CD8-positive, alpha-beta memory T cell (primary cell): Measurements from ENCODE around the gene F10. TPM values are rescaled to one million over a fixed set of nuclear protein-coding genes. Genes with fewer than 3 reads are reported as not detected.
A peak's percentile ranks its signal among the peaks of the same experiment; 100 is the strongest.

Experiments
- CTCF ChIA-PET: fragments of 350-600 bp; sonication (Branson Sonifier 250); formaldehyde crosslinking; loops from one replicate; lab custom pipeline; 2021; ENCODE audit warnings: antibody characterized with exemption; lab: Charles Lee
- POLR2A ChIA-PET: fragments of 350-600 bp; sonication (Branson Sonifier 250); formaldehyde crosslinking; loops from one replicate; lab custom pipeline; 2021; ENCODE audit warnings: antibody characterized with exemption; lab: Charles Lee
- DNase-seq, 5 donors: peaks; one replicate each; pipeline versions ENCODE4 v3.0.0 to v3.0.0-alpha.2; 2020 to 2022; ENCODE audit warnings: mixed read lengths in 1 of 5
- H3K27ac ChIP-seq: one replicate; pipeline ENCODE4 v1.7.0; 2013; ENCODE audit warnings: low read depth, mild to moderate bottlenecking, low read length, moderate library complexity
- H3K27me3 ChIP-seq: 2 replicates; pipeline ENCODE4 v1.7.0; 2013; ENCODE audit warnings: low read length, mild to moderate bottlenecking; ENCODE audit not compliant: insufficient read depth, poor library complexity, severe bottlenecking
- H3K36me3 ChIP-seq: 2 replicates; pipeline ENCODE4 v1.7.0; 2013; ENCODE audit warnings: mild to moderate bottlenecking, low read length, moderate library complexity; ENCODE audit not compliant: insufficient read depth
- H3K4me1 ChIP-seq: 2 replicates; pipeline ENCODE4 v1.7.0; 2013; ENCODE audit warnings: mild to moderate bottlenecking, low read length, moderate library complexity; ENCODE audit not compliant: insufficient read depth
- H3K4me3 ChIP-seq: 2 replicates; pipeline ENCODE4 v1.7.0; 2013; ENCODE audit warnings: mild to moderate bottlenecking, low read length
- H3K9me3 ChIP-seq: 2 replicates; pipeline ENCODE4 v1.7.0; 2013; ENCODE audit warnings: mild to moderate bottlenecking, low read length
- H3K27ac Mint-ChIP-seq, 8 donors: one replicate each; pipeline ENCODE4 v1.8.0; 2020 to 2021; ENCODE audit warnings: mixed read lengths in 8 of 8, mild to moderate bottlenecking in 6 of 8, inconsistent platforms in 3 of 8, moderate library complexity in 3 of 8
- H3K27me3 Mint-ChIP-seq, 2 donors: one replicate each; pipeline ENCODE4 v1.8.0; 2020 to 2021; ENCODE audit warnings: mixed read lengths in 2 of 2, mild to moderate bottlenecking in 1 of 2, moderate library complexity in 1 of 2
- H3K36me3 Mint-ChIP-seq, 3 donors: one replicate each; pipeline ENCODE4 v1.8.0; 2020 to 2021; ENCODE audit warnings: mixed read lengths in 3 of 3, inconsistent platforms in 1 of 3, mild to moderate bottlenecking in 1 of 3
- H3K4me1 Mint-ChIP-seq, 3 donors: one replicate each; pipeline ENCODE4 v1.8.0; 2020 to 2021; ENCODE audit warnings: mixed read lengths in 3 of 3, inconsistent platforms in 1 of 3, mild to moderate bottlenecking in 1 of 3
- H3K4me3 Mint-ChIP-seq, 7 donors: one replicate each; pipeline ENCODE4 v1.8.0; 2020 to 2021; ENCODE audit warnings: mixed read lengths in 7 of 7, mild to moderate bottlenecking in 6 of 7, moderate library complexity in 4 of 7, inconsistent platforms in 2 of 7
- H3K9me3 Mint-ChIP-seq, 5 donors: one replicate each; pipeline ENCODE4 v1.8.0; 2020 to 2022; ENCODE audit warnings: mixed read lengths in 5 of 5, mild to moderate bottlenecking in 3 of 5, moderate library complexity in 2 of 5, inconsistent platforms in 1 of 5
- polyA plus RNA-seq: library from polyadenylated mRNA; unstranded; fragments of 300-500 nt; fragmentation: Illumina TruSeq; gene quantifications from one replicate; pipeline ENCODE4 v1.2.3, GENCODE V29; 2021
- total RNA-seq, 2 experiments: library from RNA; stranded (reverse); gene quantifications; one replicate each; pipeline ENCODE4 v1.2.3, GENCODE V29; 2021

F10 gene
- total and polyA plus RNA-seq, 3 experiments from 2014 or later, result not detected

- peak in 1 of 5 donors; percentile 22 for DNase-seq
- Mint-ChIP-seq H3K4me1 (no peaks in the 10 kb centered on the region), H3K4me3 (no peak overlapping the region), H3K36me3 (peaks cover 0 to 25% (median 4%) of the 10 kb centered on the region in 3 donors), H3K27ac (no peak overlapping the region), H3K9me3 (no peaks in the 10 kb centered on the region), H3K27me3 (no peaks in the 10 kb centered on the region)
- Histone ChIP-seq H3K4me3 (no peak overlapping the region), H3K9me3 (no peaks in the 10 kb centered on the region), H3K27me3 (no peaks in the 10 kb centered on the region), H3K27ac (no peak overlapping the region), H3K4me1 (no peaks in the 10 kb centered on the region), H3K36me3 (no peaks in the 10 kb centered on the region)
- POLR2A ChIA-PET, result no interaction called here
- CTCF ChIA-PET, result interaction anchor here (0.7 kb wide), 1 partner anchor 55 kb away, joined by 3 read pairs; no protein-coding TSS in a partner anchor
Measured at GRCh38 chr13:113088691-113089020, 33.9 kb upstream of the F10 start.

GRCh38 chr13:113089693-113090414, 32.7 kb upstream of the F10 start:
- Histone ChIP-seq H3K36me3 (no peaks in the 10 kb centered on the region), H3K27ac (no peak overlapping the region), H3K4me3 (no peak overlapping the region), H3K9me3 (no peaks in the 10 kb centered on the region), H3K4me1 (no peaks in the 10 kb centered on the region), H3K27me3 (no peaks in the 10 kb centered on the region)
- Mint-ChIP-seq H3K27ac (no peak overlapping the region), H3K4me1 (no peaks in the 10 kb centered on the region), H3K4me3 (no peak overlapping the region), H3K9me3 (no peaks in the 10 kb centered on the region), H3K27me3 (no peaks in the 10 kb centered on the region), H3K36me3 (peaks cover 0 to 25% (median 4%) of the 10 kb centered on the region in 3 donors)
- POLR2A ChIA-PET, result no interaction called here
- DNase-seq, result peak in 1 of 5 donors; percentile 40
- CTCF ChIA-PET, result no interaction called here

GRCh38 chr13:113090415-113090770, 32.2 kb upstream of the F10 start:
- no peak overlapping the region for H3K27ac Mint-ChIP-seq
- no peaks in the 10 kb centered on the region for H3K9me3 Mint-ChIP-seq
- H3K4me3 ChIP-seq, result no peak overlapping the region
- no peaks in the 10 kb centered on the region for H3K4me1 Mint-ChIP-seq
- CTCF ChIA-PET, result no interaction called here
- H3K27me3 ChIP-seq, result no peaks in the 10 kb centered on the region
- no peak overlapping the region for H3K27ac ChIP-seq
- peaks cover 0 to 25% (median 4%) of the 10 kb centered on the region in 3 donors for H3K36me3 Mint-ChIP-seq
- POLR2A ChIA-PET, result no interaction called here
- no peaks in the 10 kb centered on the region for H3K27me3 Mint-ChIP-seq
- no peak overlapping the region for H3K4me3 Mint-ChIP-seq
- no peaks in the 10 kb centered on the region for H3K9me3 ChIP-seq
- H3K36me3 ChIP-seq, result no peaks in the 10 kb centered on the region
- DNase-seq, result no peak
- H3K4me1 ChIP-seq, result no peaks in the 10 kb centered on the region

GRCh38 chr13:113090806-113091205, 31.8 kb upstream of the F10 start:
- Mint-ChIP-seq H3K27me3 (no peaks in the 10 kb centered on the region), H3K36me3 (peaks cover 0 to 25% (median 4%) of the 10 kb centered on the region in 3 donors), H3K9me3 (no peaks in the 10 kb centered on the region), H3K4me1 (no peaks in the 10 kb centered on the region), H3K4me3 (no peak overlapping the region), H3K27ac (no peak overlapping the region)
- Histone ChIP-seq H3K4me3 (no peak overlapping the region), H3K36me3 (no peaks in the 10 kb centered on the region), H3K27me3 (no peaks in the 10 kb centered on the region), H3K4me1 (no peaks in the 10 kb centered on the region), H3K9me3 (no peaks in the 10 kb centered on the region), H3K27ac (no peak overlapping the region)
- ChIA-PET CTCF (no interaction called here), POLR2A (no interaction called here)
- peak in 1 of 5 donors; percentile 1 for DNase-seq

- H3K9me3 Mint-ChIP-seq, result no peaks in the 10 kb centered on the region
- ChIA-PET CTCF (no interaction called here), POLR2A (no interaction called here)
- H3K36me3 Mint-ChIP-seq, result peaks cover 0 to 25% (median 4%) of the 10 kb centered on the region in 3 donors
- no peaks in the 10 kb centered on the region for H3K4me1 Mint-ChIP-seq
- peak overlapping the region in 1 of 8 donors; percentile 32 for H3K27ac Mint-ChIP-seq
- no peak overlapping the region for H3K4me3 Mint-ChIP-seq
- Histone ChIP-seq H3K36me3 (no peaks in the 10 kb centered on the region), H3K27ac (no peak overlapping the region), H3K27me3 (no peaks in the 10 kb centered on the region), H3K9me3 (no peaks in the 10 kb centered on the region), H3K4me3 (no peak overlapping the region), H3K4me1 (no peaks in the 10 kb centered on the region)
- H3K27me3 Mint-ChIP-seq, result no peaks in the 10 kb centered on the region
- peak in 1 of 5 donors; percentile 38 for DNase-seq
Measured at GRCh38 chr13:113091211-113091771, 31.3 kb upstream of the F10 start.

- Mint-ChIP-seq H3K9me3 (no peaks in the 10 kb centered on the region), H3K4me1 (no peaks in the 10 kb centered on the region), H3K4me3 (no peak overlapping the region), H3K36me3 (peaks cover 0 to 19% (median 4%) of the 10 kb centered on the region in 3 donors), H3K27me3 (no peaks in the 10 kb centered on the region), H3K27ac (no peak overlapping the region)
- H3K27ac ChIP-seq, result no peak overlapping the region
- H3K36me3 ChIP-seq, result no peaks in the 10 kb centered on the region
- H3K4me1 ChIP-seq, result no peaks in the 10 kb centered on the region
- no peaks in the 10 kb centered on the region for H3K9me3 ChIP-seq
- POLR2A ChIA-PET, result no interaction called here
- peak in 1 of 5 donors; percentile 34 for DNase-seq
- no peak overlapping the region for H3K4me3 ChIP-seq
- H3K27me3 ChIP-seq, result no peaks in the 10 kb centered on the region
- CTCF ChIA-PET, result no interaction called here
Measured at GRCh38 chr13:113091891-113092775, 30.5 kb upstream of the F10 start.

GRCh38 chr13:113092776-113093579, 29.6 kb upstream of the F10 start:
- CTCF ChIA-PET, result no interaction called here
- Mint-ChIP-seq H3K27ac (no peak overlapping the region), H3K4me3 (no peak overlapping the region), H3K27me3 (no peaks in the 10 kb centered on the region), H3K9me3 (no peaks in the 10 kb centered on the region), H3K36me3 (peaks cover 0 to 13% (median 2%) of the 10 kb centered on the region in 3 donors), H3K4me1 (no peaks in the 10 kb centered on the region)
- POLR2A ChIA-PET, result no interaction called here
- H3K36me3 ChIP-seq, result no peaks in the 10 kb centered on the region
- H3K4me3 ChIP-seq, result no peak overlapping the region
- H3K9me3 ChIP-seq, result no peaks in the 10 kb centered on the region
- H3K27ac ChIP-seq, result no peak overlapping the region
- H3K4me1 ChIP-seq, result no peaks in the 10 kb centered on the region
- no peaks in the 10 kb centered on the region for H3K27me3 ChIP-seq
- DNase-seq, result peak in 1 of 5 donors; percentile 20
